NCI-H2196 treated with DMSO at 0.1 percent for 48 hours (cell line): ENCODE data around the gene ZFP36L1.
"Not testable (repeated sequence)": the region's sequence is repeated elsewhere in the genome, so short reads cannot be mapped to it uniquely, and the experiment has no call there.

ENCODE experiments used
- DNase-seq: peaks from one replicate; lab custom pipeline; 2025; ENCODE audit not compliant: unreplicated experiment; lab: John Stamatoyannopoulos, UW

The ZFP36L1 gene

GRCh38 chr14:68766299-68767247 is 26.3 kb downstream of the ZFP36L1 start:
- no peak for DNase-seq

GRCh38 chr14:68763843-68764242 is 29.0 kb downstream of the ZFP36L1 start:
- DNase-seq: not testable (repeated sequence)

GRCh38 chr14:68762953-68763764 is 29.7 kb downstream of the ZFP36L1 start:
- DNase-seq: peak; percentile 46

GRCh38 chr14:68761391-68761790 is 31.5 kb downstream of the ZFP36L1 start:
- DNase-seq: no peak

GRCh38 chr14:68760761-68761160 is 32.1 kb downstream of the ZFP36L1 start:
- no peak for DNase-seq

- no peak for DNase-seq
Measured at GRCh38 chr14:68759937-68760336, 32.9 kb downstream of the ZFP36L1 start.

- DNase-seq: no peak
Measured at GRCh38 chr14:68759017-68759560, 33.8 kb downstream of the ZFP36L1 start.

- DNase-seq: no peak
Measured at GRCh38 chr14:68758301-68758700, 34.6 kb downstream of the ZFP36L1 start.

- no peak for DNase-seq
Measured at GRCh38 chr14:68757618-68758081, 35.2 kb downstream of the ZFP36L1 start.

GRCh38 chr14:68756734-68757133 is 36.1 kb downstream of the ZFP36L1 start:
- no peak for DNase-seq

- no peak for DNase-seq
Measured at GRCh38 chr14:68756000-68756481, 36.8 kb downstream of the ZFP36L1 start.

GRCh38 chr14:68755016-68755353 is 37.9 kb downstream of the ZFP36L1 start:
- DNase-seq: no peak

- no peak for DNase-seq
Measured at GRCh38 chr14:68753690-68754089, 39.2 kb downstream of the ZFP36L1 start.

GRCh38 chr14:68752271-68753006 is 40.4 kb downstream of the ZFP36L1 start:
- DNase-seq: no peak

GRCh38 chr14:68749487-68750475 is 43.1 kb downstream of the ZFP36L1 start:
- DNase-seq: no peak

- no peak for DNase-seq
Measured at GRCh38 chr14:68748691-68749090, 44.2 kb downstream of the ZFP36L1 start.

- no peak for DNase-seq
Measured at GRCh38 chr14:68748260-68748659, 44.6 kb downstream of the ZFP36L1 start.

GRCh38 chr14:68747393-68747792 is 45.5 kb downstream of the ZFP36L1 start:
- no peak for DNase-seq

- DNase-seq: no peak
Measured at GRCh38 chr14:68744613-68745012, 48.3 kb downstream of the ZFP36L1 start.
